BJ (cell line): ENCODE measurements around the gene OR13J1. TPM values are rescaled to one million over a fixed set of nuclear protein-coding genes. Genes with fewer than 3 reads are reported as not detected.

Experiments used
- CTCF ChIA-PET: fragments of 350-600 bp; formaldehyde crosslinking; extraction: SDS; loops from one replicate; lab custom pipeline; 2021; ENCODE audit warnings: antibody characterized with exemption, inconsistent platforms; lab: Yijun Ruan, JAX
- POLR2A ChIA-PET: fragments of 300-600 bp; sonication (Branson Sonifier 250); formaldehyde crosslinking; extraction: SDS; loops from one replicate; lab custom pipeline; 2021; ENCODE audit warnings: antibody characterized with exemption; lab: Charles Lee
- DNase-seq: peaks from one replicate; pipeline ENCODE4 v3.0.0-alpha.2; 2011; ENCODE audit warnings: low read depth
- H3K27me3 ChIP-seq: 2 replicates; pipeline ENCODE4 v1.6.0; 2011; ENCODE audit warnings: low read length; ENCODE audit not compliant: control insufficient read depth, insufficient read depth
- H3K36me3 ChIP-seq: 2 replicates; pipeline ENCODE4 v1.5.1; 2011; ENCODE audit warnings: low read length; ENCODE audit not compliant: control insufficient read depth, insufficient read depth
- H3K4me3 ChIP-seq: 2 replicates; pipeline ENCODE4 v1.5.1; 2011; ENCODE audit warnings: low read depth, mild to moderate bottlenecking, control low read depth, low read length
- CTCF ChIP-seq: IDR thresholded peaks from 2 replicates; pipeline ENCODE4 v1.5.1; 2011; ENCODE audit warnings: low read depth, mild to moderate bottlenecking, control low read depth, inconsistent platforms, low read length, moderate library complexity; ENCODE audit not compliant: insufficient read depth
- polyA plus RNA-seq: library from polyadenylated mRNA; depleted of rRNA; stranded (reverse); fragments of >200 nt; gene quantifications from 2 replicates; pipeline ENCODE4 v1.2.3, GENCODE V29; 2011

The OR13J1 gene
- polyA plus RNA-seq, 1 experiment = not detected

GRCh38 chr9:35859310-35859989 lies 10.8 kb downstream of the OR13J1 start:
- no peaks in the 10 kb centered on the region for H3K36me3 ChIP-seq
- DNase-seq = no peak
- no peak for TF ChIP-seq CTCF
- ChIA-PET CTCF (interaction anchor here (1.3 to 4.6 kb wide), 4 partner anchors 17 to 69 kb away, joined by 3 to 21 read pairs (median 3); no protein-coding TSS in a partner anchor), POLR2A (no interaction called here)
- H3K27me3 ChIP-seq = peaks cover 12% of the 10 kb centered on the region
- no peak overlapping the region for H3K4me3 ChIP-seq

- Histone ChIP-seq H3K27me3 (peaks cover 12% of the 10 kb centered on the region), H3K4me3 (no peak overlapping the region), H3K36me3 (no peaks in the 10 kb centered on the region)
- no peak for DNase-seq
- ChIA-PET CTCF (interaction anchor here (1.1 to 4.6 kb wide), 6 partner anchors 9 to 87 kb away, joined by 3 to 21 read pairs (median 5); no protein-coding TSS in a partner anchor), POLR2A (no interaction called here)
- TF ChIP-seq CTCF = no peak
These were observed 11.7 kb downstream of the OR13J1 start for GRCh38 chr9:35858458-35858857.

DNA sequence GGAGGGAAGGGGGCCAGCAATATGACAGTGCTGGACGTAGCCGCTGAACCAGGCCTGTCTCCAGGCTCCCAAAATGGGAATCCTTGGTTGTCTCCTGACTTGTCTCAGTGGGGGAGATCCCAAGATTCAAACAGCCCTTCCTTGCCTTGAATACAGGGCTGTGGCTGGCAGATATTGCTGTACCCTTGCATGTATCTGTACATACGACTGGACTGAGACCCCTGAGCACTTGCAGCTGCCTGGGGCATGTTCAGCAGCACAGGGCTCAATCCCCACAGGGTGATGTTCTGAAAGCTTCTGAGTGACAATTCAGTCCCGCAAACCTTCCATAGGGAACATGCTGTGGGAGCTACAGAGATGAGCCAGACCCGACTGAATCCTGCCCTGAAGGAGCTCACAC lies 13.3 kb downstream of the OR13J1 start:
- Histone ChIP-seq H3K4me3 (no peak overlapping the region), H3K27me3 (peaks cover 7% of the 10 kb centered on the region), H3K36me3 (no peaks in the 10 kb centered on the region)
- DNase-seq = no peak
- no peak for TF ChIP-seq CTCF
- ChIA-PET POLR2A (no interaction called here), CTCF (interaction anchor here (1.4 to 4.6 kb wide), 4 partner anchors 11 to 89 kb away, joined by 3 to 21 read pairs (median 10); no protein-coding TSS in a partner anchor)

DNA sequence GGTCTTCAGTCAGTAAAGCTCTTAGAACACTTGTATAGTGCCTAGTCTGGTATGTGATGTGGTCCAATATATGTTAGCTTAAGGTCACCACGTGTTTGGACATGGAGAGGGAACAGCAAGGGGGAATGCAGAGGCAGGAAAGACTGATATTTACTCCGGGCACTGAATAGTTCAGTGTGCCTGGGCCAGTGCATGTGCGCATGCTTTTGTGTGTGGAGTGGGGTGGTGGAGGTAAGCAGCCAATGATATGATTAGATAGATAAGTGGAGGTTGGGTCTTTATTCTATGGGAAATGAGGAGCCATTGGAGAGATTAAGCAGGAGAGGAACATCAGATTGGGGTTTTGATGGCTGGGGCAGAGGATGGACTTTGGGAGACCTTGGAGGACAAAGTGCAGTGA lies 14.0 kb downstream of the OR13J1 start:
- ChIA-PET POLR2A (no interaction called here), CTCF (interaction anchor here (0.6 to 4.6 kb wide), 6 partner anchors 9 to 63 kb away, joined by 3 to 21 read pairs (median 3); partner anchors contain the start of gene TMEM8B)
- no peak for TF ChIP-seq CTCF
- Histone ChIP-seq H3K36me3 (no peaks in the 10 kb centered on the region), H3K4me3 (no peak overlapping the region), H3K27me3 (peaks cover 4% of the 10 kb centered on the region)
- DNase-seq = no peak

GRCh38 chr9:35854091-35854762 lies 16.0 kb downstream of the OR13J1 start:
- Histone ChIP-seq H3K27me3 (no peaks in the 10 kb centered on the region; the same call in 1 of the 2 replicates), H3K4me3 (no peak overlapping the region), H3K36me3 (no peaks in the 10 kb centered on the region)
- DNase-seq = no peak
- POLR2A ChIA-PET = no interaction called here
- CTCF ChIA-PET = interaction anchor here (1.0 to 1.3 kb wide), 2 partner anchors 9 to 91 kb away, joined by 3 to 4 read pairs; no protein-coding TSS in a partner anchor
- no peak for TF ChIP-seq CTCF
